ENCODE results near the gene SLC37A1.

GRCh38 chr21:42561762-42562650 is 48.4 kb downstream of the SLC37A1 start:
- TF ChIP-seq CTCF (conservative IDR thresholded peaks at IDR 0.05 in 1 of 2, IDR thresholded peaks at IDR 0.05 in 1 of 2; ENCODE audit: extremely low read depth in 1 of 2, insufficient read depth in 1 of 2, low read depth in 1 of 2, low read length in 2 of 2) (no peak), EZH2 (IDR thresholded peaks at IDR 0.05; ENCODE audit: borderline replicate concordance, low read length) (no peak)
